Hematopoietic multipotent progenitor cell (in vitro differentiated cells): ENCODE results near the gene RAB40A. TPM values are rescaled to one million over a fixed set of nuclear protein-coding genes. Genes with fewer than 3 reads are reported as not detected.
A peak's percentile ranks its signal among the peaks of the same experiment; 100 is the strongest.
"Not testable (repeated sequence)": the region's sequence is repeated elsewhere in the genome, so short reads cannot be mapped to it uniquely, and the experiment has no call there.

Experiments used
- DNase-seq, 3 donors: peaks; one replicate each; pipeline ENCODE4 v3.0.0-alpha.2; 2011 to 2015; ENCODE audit warnings: low read depth in 2 of 3, low spot score in 2 of 3
- total RNA-seq: library from RNA; depleted of rRNA; stranded (reverse); fragments of >200 nt; gene quantifications from one replicate; pipeline ENCODE4 v1.2.3, GENCODE V29; 2012

Gene RAB40A
- total RNA-seq, 1 donor, result 0.27 TPM

GRCh38 chrX:103464774-103465117 is 54.5 kb downstream of the RAB40A start:
- peak; percentile 40 to 85 (median 61) for DNase-seq

GRCh38 chrX:103464072-103464773 is 55.1 kb downstream of the RAB40A start:
- DNase-seq, result peak; percentile 4 to 52 (median 40)

- DNase-seq, result no peak
These were observed 58.1 kb downstream of the RAB40A start for GRCh38 chrX:103461156-103461555.

GRCh38 chrX:103460001-103460755 is 59.1 kb downstream of the RAB40A start:
- DNase-seq, result not testable (repeated sequence)

DNA sequence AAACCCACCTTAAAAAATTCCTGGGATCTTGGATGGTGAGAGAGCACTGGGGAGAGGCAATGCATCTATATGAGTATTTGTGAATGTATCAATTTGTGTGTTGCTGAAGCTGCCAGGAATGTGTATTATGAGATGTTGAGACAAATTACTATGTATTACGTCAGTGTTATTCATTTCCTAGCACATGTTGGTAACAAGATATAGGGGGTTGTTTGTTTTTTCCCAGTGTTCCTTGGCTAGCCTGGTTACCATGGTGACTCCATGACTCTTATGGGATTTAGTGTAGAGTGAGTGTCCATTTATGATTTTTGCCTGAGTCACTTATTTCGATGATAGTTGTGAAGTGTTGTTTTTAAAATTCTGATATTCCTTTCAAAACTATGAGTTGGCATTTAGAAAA is 65.6 kb downstream of the RAB40A start:
- no peak for DNase-seq

Other genes starting within 250 kb of the RAB40A start
- gene TCEAL5, start 242.7 kb downstream of the RAB40A start, total RNA-seq, result 0.27 TPM
- gene BEX2, start 208.5 kb downstream of the RAB40A start, total RNA-seq, result 41.7 TPM
- gene TCEAL7, start 189.2 kb downstream of the RAB40A start, total RNA-seq, result 0.27 TPM
- gene TCEAL9, start 163.0 kb downstream of the RAB40A start, total RNA-seq, result 4.0 TPM
- 61.1 TPM for gene BEX3, start 143.0 kb downstream of the RAB40A start, total RNA-seq
- 6.5 TPM for gene TCEAL4, start 66.0 kb upstream of the RAB40A start, total RNA-seq
- gene TCEAL3, start 88.5 kb upstream of the RAB40A start, total RNA-seq, result 1.9 TPM
- gene TCEAL1, start 109.5 kb upstream of the RAB40A start, total RNA-seq, result 11.3 TPM
- gene MORF4L2, start 167.2 kb upstream of the RAB40A start, total RNA-seq, result 96.7 TPM
- not detected for gene TMEM31, start 191.4 kb upstream of the RAB40A start, total RNA-seq